ENCODE data around the gene CLCN7. TPM values are rescaled to one million over a fixed set of nuclear protein-coding genes. Genes with fewer than 3 reads are reported as not detected.

The CLCN7 gene
- total and polyA plus RNA-seq, 2 of the 4 experiments (the other 2 are of a cell fraction) = 10.8 to 45.2 TPM

DNA sequence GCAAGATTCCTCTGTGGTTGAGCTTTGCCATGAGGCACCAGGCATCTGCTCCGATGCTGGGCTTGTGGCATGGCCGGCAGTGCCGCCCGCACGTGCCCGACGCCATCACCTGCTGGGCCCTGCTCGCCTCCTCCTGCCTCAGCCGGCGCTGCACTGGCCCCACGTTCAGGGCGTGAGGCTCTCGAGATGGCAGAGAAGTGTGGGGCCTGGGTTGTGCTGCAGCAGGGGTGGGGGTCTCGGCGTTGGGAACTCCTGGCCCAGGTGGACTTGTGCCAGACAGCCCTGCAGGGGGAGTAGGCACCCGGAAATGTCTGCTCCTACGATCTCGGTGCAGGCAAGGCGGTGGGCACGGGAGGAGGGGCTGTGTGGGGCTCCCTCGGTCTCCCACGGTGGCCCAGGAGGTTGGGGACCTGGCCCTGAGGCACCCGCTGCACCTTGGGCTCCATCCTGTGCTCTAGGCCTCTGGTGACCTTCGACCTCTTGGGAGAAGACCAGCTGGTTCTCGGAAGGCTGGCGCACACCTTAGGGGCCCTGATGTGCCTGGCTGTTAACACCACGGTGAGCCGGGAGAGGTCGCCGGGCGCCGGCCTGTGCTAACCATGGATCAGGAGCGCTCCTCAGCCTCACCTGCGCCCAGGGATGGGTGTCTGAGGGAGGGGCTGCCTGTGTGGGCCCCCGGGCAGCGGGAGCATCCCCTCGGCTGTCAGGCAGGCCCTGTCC is 31.8 kb upstream of the CLCN7 start:
- Histone ChIP-seq H3K9me1 (ENCODE audit: insufficient read depth, low read length) (no peaks in the 10 kb centered on the region), H4K5ac (ENCODE audit: low read depth, low read length) (no peak overlapping the region), H2BK20ac (ENCODE audit: low read depth, low read length) (no peak overlapping the region), H3K36me3 (ENCODE audit: control insufficient read depth, insufficient read depth, low read length) (peaks cover 39% of the 10 kb centered on the region), H2AK9ac (replicated peaks; ENCODE audit: low read depth, low read length, poor library complexity) (no peak overlapping the region), H4K91ac (ENCODE audit: insufficient read depth, low read depth, low read length) (no peak overlapping the region), H3K9me3 (ENCODE audit: control insufficient read depth, insufficient read depth, low read length) (no peaks in the 10 kb centered on the region), H3K79me1 (ENCODE audit: low read depth in 1 of 2, low read length in 2 of 2) (no peaks in the 10 kb centered on the region), H2BK120ac (ENCODE audit: low read depth, low read length) (no peak overlapping the region), H4K20me1 (ENCODE audit: insufficient read depth, low read length) (no peaks in the 10 kb centered on the region; the same call in 1 of the 2 replicates), H2AFZ (replicated peaks; ENCODE audit: low read length, poor library complexity) (no peak overlapping the region), H3K4ac (ENCODE audit: low read depth, low read length) (no peak overlapping the region), H3K9ac (ENCODE audit: low read depth, low read length) (no peak overlapping the region), H3K4me3 (ENCODE audit: insufficient read depth, low read depth, low read length) (no peak overlapping the region), H2BK5ac (ENCODE audit: low read depth, low read length, poor library complexity, severe bottlenecking) (no peak overlapping the region), H3K14ac (replicated peaks; ENCODE audit: low read depth, low read length) (no peak overlapping the region), H3K4me1 (ENCODE audit: control insufficient read depth, insufficient read depth, low read length) (no peaks in the 10 kb centered on the region), H3K23ac (ENCODE audit: low read depth, low read length) (no peak overlapping the region), H4K8ac (ENCODE audit: low read depth in 2 of 2, low read length in 2 of 2) (no peak overlapping the region), H3K18ac (ENCODE audit: low read depth, low read length) (no peak overlapping the region), H3K27ac (ENCODE audit: insufficient read depth, low read length) (no peak overlapping the region), H3K4me2 (ENCODE audit: low read depth, low read length) (no peak overlapping the region), H2AK5ac (ENCODE audit: low read depth, low read length) (no peak overlapping the region), H2BK15ac (ENCODE audit: low read depth, low read length) (no peak overlapping the region), H3K56ac (ENCODE audit: extremely low read depth, insufficient read depth, low read length) (no peak overlapping the region), H3K27me3 (ENCODE audit: control insufficient read depth, insufficient read depth, low read length) (no peaks in the 10 kb centered on the region)
- ATAC-seq (ENCODE audit: low read depth) (no peak), DNase-seq (no peak)
- dilution Hi-C loops (cut with HindIII; ENCODE audit: low sequenced_read_pairs, unreplicated experiment) (no loop called here), in situ Hi-C loops (cut with MboI; ENCODE audit: low sequenced_read_pairs) (no loop called here), intact Hi-C loops (cut with micrococcal nuclease) (no loop called here)
- no peak for TF ChIP-seq MAZ (IDR thresholded peaks at IDR 0.05; ENCODE audit: borderline replicate concordance, low read depth, low read length)
- TF ChIP-seq, protein P1, sequence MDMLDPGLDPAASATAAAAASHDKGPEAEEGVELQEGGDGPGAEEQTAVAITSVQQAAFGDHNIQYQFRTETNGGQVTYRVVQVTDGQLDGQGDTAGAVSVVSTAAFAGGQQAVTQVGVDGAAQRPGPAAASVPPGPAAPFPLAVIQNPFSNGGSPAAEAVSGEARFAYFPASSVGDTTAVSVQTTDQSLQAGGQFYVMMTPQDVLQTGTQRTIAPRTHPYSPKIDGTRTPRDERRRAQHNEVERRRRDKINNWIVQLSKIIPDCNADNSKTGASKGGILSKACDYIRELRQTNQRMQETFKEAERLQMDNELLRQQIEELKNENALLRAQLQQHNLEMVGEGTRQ (IDR thresholded peaks at IDR 0.05; ENCODE audit: low read depth, low read length) = no peak
- POLR2A ChIA-PET (ENCODE audit: unreplicated experiment) = no interaction called here
- WGBS, 2 experiments (ENCODE audit: extremely low coverage in 2 of 2, insufficient read length in 1 of 2) = 93% methylated on average over 22 of the region's 37 CpGs; no CpG with 5 or more reads in 1 of the 2 experiments
- BruUV-seq (replicated peaks) = no TSS peak
- CTCF ChIA-PET = interaction anchor here (0.7 kb wide), 1 partner anchor 202 kb away, joined by 3 read pairs; no protein-coding TSS in a partner anchor

Data from IMR-90 (cell line).